Muscle of back (tissue), 11 donors: Measurements from ENCODE around the gene PIGT. TPM values are rescaled to one million over a fixed set of nuclear protein-coding genes. Genes with fewer than 3 reads are reported as not detected.

Experiments used
- DNase-seq, 3 donors: peaks; one replicate each; pipeline versions ENCODE4 v3.0.0 to v3.0.0-alpha.2; 2013
- polyA plus RNA-seq, 10 donors: library from polyadenylated mRNA; unstranded; fragments of 120-200 nt; gene quantifications; one replicate each; pipeline ENCODE4 v1.2.1, GENCODE V29; 2013; ENCODE audit not compliant: insufficient read length in 10 of 10

Gene PIGT
- polyA plus RNA-seq, 10 donors = 61.2 to 79.5 (median 71.6) TPM

DNA sequence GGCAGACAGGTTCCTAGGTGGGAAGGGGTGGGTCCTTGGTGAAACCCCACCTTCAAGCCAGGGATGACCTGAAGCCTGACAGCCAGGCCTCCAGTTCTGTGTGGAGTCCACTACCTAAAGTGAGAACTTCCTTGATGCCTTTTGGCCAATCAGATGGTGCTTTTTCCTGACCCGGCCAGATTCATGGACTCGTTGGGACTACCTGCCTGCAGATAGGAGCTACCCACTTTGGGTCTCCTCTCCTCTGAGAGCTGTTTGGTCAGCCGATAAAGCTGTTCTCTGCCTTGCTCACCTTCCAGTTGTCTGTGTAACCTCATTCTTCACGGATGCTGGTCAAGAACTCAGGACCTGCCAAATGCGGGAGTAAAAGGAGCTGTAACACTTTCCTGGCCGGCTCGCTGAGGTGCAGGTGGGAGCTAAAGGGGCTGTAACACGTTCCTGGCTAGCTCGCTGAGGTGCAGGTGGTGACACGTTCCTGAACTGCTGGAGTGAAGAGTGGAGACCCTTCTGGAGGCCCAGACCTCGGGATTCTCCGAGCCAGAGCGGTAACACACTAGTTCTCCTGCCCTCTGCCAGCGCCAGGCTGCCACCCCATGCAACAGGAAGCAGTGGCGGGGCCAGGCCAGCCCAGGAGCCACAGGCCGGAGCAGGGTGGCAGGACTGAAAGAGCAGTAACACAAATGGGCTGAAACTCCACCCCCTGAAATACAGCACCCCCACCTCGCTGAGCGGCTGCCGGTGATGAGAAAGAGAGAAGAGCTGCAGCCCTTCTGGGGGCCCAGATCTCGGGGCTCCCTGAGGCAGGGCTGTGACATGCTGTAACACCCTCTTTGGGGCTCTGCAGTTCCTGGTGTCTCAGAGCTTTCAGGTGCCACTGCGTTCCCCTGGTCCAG lies 21.5 kb upstream of the PIGT start:
- no peak for DNase-seq

DNA sequence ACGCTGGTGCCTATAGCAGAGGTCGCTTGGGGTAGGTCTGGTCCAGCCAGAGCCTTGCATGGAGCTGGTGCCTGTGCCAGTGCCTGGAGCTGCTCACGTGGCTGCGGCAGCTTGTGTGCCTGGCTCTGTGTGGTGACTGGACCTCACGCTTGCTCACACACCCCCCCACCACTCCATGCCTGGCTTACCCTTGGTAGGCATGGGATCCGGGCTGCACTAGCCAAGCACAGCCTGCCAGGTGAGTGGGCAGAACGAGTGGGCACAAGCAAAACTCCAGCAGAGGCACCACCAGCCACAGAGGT lies 20.9 kb upstream of the PIGT start:
- DNase-seq = no peak

DNA sequence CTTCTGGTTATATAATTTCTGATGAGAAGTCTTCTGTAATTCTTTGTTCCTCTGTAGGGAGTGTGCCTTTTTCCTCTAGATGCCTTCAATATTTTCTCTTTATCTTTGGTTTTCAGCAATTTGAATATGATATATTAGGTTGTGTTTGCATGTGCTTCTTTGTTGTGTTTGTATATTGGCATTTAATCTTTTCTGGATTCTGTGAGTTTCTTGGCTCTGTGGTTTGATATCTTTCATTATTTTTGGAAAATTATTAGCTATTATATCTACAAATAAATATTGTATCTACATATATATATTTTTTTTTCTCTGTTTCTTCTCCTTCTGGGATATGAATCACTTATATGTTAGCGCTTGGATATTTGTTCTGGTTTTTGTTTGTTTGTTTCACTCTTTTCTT lies 16.9 kb upstream of the PIGT start:
- DNase-seq = no peak

DNA sequence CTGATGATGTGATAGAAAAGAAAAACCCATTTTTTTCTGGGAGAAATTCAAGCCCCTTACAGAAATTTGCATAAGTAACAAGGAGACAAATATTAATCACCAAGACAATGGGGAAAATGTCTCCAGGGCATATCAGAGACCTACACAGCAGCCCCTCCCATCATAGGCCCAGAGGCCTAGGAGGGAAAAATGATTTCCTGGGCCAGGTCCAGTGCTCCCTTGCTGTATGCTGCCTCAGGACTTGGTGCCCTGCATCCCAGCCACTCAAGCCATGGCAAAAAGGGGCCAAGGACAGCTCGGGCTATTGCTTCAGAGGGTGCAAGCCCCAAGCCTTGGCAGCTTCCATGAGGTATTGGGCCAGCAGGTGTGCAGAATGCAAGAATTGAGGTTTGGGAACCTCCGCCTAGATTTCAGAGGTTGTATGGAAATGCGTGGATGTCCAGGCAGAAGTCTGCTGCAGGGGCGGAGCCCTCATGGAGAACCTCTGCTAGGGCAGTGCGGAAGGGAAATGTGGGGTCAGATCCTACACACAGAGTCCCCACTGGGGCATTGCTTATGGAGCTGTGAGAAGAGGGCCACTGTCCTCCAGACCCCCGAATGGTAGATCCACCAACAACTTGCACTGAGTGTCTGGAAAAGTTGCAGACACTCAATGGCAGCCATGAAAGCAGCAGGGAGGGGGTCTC lies 15.5 kb upstream of the PIGT start:
- DNase-seq = no peak

DNA sequence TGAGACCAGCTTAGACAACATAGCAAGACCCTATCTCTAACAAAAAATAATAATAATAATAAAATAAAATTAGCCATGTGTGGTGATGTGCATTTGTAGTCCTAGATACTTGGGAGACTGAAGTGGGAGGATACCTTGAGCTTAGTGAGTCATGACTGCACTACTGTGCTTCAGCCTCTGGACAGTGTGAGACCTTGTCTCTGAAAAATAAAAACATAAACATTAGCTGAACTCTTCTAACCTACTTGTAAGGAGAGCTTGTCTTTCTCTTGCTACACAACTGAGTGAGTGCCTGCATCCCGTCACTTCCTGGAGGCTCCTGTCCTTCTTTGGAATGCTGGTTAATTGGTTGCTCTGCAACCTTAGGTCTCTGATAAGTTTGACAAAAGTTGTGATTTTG lies 13.0 kb upstream of the PIGT start:
- DNase-seq = no peak

DNA sequence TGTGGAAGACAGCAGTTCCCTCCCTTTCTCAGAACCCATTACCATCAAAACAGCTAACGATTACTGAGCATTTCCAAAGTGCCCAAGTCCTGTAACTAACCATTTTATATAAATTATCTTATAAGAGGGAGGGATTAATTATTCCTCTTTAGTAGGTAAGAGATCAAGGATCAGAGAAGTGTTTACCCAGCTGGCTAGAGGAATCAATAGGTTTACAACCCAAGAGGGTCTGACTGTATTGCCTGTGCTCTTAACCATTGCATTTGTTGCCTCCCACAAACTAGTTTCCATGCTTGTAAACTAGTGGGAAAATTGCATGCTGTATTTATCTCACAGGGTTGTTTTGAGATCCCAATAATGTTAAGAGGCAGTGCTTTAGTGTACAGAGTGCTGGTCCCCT lies 11.5 kb upstream of the PIGT start:
- no peak for DNase-seq

DNA sequence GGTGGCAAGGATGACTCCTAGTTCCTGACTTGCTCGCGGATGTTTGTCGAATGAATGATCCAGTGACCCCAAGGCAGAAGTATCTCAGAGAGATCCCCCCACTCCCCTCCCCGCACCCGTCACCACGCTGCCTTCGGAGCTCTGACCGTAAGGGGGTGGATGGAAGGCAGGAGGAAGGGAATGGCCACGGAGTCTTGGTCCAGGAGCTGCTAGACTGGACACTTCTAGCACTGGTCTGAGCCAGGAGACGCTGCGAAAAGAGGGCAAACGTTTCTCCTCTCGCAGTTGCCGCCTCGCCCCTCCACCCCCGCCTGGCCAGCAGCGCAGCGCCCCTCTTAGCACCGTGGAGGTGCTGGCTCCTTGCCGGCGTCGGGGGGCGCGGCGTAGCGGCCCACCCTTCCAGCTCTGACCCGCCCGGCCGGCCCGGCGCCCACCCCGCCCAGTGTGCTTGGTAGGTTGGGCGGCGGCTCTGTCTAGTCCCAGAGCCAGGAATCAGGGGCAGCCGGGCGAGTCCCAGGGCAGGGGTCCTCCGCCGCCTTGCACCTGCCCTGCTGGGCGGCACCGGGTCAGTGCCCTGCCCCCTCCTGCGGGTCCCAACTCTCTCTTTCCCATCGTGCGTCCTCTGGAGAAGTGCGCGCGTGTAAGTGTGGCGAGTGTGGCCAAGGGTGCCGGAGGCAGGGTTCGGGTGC lies 10.2 kb upstream of the PIGT start:
- DNase-seq = peak in 1 of 3 donors; percentile 36

DNA sequence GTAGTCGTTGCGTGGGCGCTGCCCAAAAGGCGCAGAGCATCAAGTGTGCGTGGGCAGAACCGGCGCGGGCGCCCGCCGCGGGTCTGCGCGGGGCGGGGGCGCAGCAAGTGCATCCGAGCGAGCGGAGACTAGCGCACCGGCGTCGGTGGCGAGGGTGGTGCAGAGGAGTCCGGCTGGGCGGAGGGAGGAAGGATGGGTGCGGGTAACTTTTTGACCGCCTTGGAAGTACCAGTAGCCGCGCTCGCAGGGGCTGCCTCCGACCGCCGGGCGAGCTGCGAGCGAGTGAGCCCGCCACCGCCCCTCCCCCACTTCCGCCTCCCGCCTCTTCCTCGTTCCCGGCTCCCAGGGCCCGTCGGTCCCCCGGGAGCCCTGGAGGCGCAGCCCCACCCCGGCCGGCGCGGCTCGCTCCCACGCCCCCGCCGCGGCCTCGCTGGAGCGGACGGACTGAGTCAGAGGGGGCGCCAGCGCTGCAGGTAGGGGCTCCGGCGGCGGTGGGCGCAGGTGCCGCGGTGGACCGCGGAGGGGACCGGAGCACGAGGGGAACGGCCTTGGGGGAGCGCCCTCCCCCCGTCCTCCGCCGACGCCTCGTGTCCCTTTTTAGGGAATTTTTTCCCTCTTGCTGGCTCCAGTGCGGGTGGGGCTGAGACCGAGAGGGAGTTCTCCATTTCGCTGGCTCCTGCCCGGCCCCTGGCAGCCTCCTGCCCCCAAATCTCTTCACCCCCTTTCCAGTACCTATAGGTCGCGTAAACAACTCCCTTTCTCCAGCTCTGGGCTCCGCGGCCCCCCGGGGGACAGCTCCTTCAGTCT lies 9.5 kb upstream of the PIGT start:
- DNase-seq = peak in 1 of 3 donors; percentile 61

DNA sequence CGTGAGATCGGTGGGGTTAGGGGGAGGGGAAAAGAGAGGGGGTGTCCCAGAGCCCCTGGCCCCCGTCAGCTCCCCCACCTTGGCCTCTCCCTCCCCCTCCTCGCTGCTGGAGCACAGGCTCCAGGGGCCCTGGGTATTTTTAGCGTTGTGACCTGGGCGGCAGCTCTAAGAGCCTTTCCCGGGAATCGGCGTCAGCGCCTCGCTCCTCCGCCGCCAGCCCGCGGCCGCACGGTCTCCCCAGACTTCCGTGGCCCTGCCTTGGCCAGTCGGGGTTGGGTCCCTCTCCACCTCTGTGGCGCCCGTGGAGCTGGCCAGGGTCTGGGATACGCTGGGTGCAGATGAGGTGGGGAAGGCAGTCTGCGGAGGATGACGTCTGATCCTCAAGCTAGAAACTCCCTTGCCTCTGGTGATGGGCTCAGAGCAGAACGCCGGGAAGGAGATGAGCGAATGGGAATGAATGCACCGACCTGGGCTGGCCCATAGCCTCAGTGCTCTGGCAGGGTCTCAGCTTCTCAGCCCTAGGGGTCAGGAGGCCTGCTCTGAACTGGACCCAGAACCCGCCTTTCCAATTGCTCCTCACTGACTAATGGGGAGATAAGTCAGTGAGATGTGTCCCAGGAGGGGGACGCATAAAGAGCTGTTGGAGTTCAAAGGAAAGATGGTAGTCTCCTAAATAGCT lies 8.7 kb upstream of the PIGT start:
- DNase-seq = peak in 1 of 3 donors; percentile 49

DNA sequence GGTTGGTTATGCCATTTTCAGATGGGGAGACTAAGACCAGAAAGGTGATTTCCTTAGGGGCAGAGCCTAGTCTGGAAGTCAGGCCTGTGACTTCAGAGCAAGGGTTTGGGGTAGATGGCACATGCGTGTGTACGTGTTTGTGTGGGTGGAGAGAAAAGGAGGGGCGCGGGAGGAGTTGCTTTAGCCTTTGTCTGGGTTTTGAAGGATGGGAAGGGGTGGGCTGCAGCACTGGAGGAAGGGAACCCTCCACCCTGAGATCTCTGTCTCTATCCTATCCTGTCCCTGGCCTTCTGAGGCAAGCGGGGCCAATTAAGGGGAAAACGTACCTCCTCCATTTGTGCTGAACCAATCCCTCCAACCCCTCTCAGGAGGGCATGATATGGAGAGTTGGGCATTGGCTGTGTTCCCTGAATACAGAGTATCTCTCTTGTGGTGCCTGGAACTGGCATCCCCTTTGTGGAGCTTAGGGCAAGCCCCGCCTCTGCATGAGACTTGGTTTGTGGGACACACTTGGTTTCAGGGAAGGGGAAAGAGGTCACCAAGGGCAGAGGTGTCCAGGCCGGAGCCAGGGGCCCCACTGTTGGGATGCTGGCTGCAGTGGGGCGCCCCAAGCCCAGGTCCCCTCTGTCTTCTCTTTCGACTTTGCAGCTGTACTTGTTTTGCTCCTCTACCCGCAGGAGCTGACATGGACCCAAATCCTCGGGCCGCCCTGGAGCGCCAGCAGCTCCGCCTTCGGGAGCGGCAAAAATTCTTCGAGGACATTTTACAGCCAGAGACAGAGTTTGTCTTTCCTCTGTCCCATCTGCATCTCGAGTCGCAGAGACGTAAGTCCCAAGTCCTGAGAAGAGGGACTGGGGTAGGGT lies 7.9 kb upstream of the PIGT start, which contains the start of gene DBNDD2:
TSS of gene DBNDD2 (plus strand) at position 507 of the 863 bp plus-strand sequence. CDS start at position 686, 179 bp downstream.
- no peak for DNase-seq

DNA sequence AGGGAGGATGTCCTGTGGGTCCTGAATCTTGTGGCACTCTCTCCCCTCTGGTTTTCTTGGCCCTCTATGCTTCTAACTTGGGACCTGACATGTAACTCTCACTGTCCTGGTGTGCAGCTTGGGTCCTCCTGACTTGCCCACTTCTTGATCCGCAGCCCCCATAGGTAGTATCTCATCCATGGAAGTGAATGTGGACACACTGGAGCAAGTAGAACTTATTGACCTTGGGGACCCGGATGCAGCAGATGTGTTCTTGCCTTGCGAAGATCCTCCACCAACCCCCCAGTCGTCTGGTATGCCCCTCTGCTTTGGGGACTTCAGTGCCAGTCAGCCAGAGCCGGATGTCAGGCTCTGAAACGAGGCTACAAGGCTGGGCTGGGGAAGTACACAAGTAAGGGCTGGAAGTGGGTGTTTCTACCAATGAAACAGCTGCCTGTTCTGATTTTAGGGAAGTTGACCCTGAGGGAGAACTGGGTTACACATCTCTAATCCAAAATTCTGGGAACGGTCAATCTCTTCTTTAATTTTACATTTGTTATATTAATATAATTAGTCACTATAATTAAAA lies 7.2 kb upstream of the PIGT start:
- no peak for DNase-seq

DNA sequence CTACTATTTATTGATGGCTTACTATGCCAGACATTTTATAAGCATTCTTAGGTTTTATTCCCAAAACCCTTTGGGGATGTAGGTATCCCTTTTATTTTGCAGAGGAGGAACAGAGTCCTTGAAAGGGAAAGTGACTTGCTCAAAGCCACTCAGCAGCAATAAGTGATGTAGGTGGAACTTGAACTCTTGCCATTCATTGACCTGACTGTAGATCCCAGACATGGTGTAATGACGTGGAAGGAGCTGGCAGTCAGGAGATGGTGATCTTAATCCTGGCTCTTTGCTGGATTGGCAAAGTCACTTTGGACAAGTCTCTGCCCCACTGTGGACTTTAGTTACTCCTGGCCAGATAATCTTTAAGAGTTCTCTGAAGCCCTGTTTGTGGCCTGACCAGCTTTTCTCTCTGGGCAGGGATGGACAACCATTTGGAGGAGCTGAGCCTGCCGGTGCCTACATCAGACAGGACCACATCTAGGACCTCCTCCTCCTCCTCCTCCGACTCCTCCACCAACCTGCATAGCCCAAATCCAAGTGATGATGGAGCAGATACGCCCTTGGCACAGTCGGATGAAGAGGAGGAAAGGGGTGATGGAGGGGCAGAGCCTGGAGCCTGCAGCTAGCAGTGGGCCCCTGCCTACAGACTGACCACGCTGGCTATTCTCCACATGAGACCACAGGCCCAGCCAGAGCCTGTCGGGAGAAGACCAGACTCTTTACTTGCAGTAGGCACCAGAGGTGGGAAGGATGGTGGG lies 6.2 kb upstream of the PIGT start:
- no peak for DNase-seq

DNA sequence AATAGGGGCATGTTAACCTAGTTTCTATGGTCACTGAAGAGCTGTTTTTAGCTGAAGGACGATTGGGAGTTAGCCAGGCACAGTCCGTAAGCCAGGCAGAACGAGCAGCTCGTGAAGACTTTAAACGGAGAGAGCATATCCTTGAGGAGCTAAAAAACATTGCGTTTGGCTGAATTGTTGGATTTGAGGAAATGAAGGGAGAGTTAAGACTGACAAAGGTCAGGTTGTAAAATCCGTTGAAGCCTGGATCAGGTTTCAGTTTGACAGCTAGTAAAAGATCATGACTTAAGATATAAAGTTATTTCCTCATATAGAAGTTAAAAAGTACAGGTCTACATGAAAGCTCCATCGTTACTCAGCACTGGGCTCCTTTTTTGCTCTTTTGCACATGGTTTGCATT lies 5.1 kb upstream of the PIGT start:
- no peak for DNase-seq

DNA sequence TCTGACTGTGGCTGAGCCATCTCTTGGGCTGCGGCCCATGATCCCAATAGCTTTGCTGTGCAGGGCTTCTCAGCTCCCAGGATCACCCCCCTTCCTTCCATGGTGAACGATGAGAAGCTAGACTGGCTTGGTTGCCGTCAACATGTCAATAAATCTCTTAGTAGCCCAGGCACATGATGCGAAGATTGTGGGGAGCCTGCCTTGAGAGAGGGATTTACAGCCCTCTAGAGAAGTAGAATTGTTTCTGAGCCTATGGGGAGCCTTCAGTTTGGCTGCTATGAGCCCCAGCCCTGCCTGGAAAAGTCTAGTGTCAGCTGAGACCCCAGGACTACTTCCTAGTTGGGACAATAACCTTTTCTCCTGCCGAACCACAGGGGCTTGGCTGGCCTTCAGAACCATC lies 3.3 kb upstream of the PIGT start:
- DNase-seq = no peak

DNA sequence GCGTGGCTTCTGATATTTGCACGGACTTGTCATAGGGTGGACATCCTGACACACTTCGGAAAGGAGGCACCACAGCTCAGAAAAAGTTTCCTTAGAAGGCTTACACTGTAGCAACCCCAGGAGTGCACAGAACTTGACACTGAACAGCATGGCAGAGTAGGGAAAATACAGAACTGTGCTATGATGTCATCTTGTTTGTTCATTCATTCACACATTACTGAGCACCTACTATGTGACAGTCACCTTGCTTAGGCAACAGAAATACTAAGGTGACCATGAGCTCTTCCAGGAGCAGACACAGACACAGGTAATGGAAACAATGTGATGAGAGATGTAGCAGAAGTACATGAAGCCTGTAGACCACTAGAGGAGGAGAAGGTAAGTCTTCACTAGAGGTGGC lies 2.5 kb upstream of the PIGT start:
- DNase-seq = no peak

DNA sequence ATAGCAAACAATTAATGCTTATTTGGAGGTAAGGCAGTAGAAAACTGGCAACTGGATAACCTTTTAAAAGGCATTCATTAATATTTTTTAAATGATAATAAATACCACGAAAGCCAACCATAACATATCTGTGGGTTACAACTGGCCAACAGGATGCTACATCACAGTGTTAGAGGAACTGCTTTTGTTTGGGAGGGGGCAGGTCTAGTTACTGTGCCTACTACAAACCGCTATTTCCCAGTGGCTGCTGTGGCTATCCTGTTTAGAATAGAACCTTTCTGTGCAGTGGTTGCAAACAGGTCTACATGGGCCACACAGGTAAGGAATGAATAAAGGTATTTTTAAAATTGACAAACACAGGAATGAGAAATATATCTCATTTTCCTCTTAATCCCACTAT lies 976 bp downstream of the PIGT start:
- no peak for DNase-seq

DNA sequence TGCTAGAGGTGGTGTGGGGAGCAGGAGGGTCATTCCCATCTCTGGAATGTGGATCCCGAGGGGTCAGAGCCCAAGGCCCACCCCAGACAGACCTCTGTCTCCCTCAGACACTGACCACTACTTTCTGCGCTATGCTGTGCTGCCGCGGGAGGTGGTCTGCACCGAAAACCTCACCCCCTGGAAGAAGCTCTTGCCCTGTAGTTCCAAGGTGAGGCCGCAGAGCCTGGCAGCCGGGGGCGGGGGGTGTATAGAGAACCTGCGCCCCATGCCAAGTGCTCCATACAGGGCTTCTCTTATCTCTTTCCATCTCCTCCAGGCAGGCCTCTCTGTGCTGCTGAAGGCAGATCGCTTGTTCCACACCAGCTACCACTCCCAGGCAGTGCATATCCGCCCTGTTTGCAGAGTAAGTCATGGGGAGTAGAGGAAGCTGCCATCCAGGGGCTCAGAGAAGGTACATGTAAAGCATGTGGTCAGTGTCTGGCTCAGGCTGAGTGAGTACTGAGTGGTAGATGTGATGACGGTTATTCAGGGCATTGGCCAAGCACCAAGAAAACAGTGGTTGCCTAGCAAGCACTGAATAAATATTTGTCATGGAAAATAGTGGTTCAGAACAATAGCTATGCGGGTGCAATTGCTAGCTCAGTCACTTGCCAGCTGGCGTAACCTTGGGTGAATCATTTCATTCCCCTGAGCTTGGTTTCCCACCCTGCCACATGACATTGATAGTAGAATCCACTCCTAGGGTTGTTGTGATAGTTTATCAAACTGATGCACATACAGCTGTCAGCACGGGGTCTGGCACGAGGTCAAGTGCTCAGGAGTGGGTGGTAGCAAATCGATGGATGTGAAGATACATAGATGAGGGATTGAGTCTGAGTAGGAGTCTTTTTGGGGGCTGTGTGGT lies 3.5 kb downstream of the PIGT start:
- peak in 1 of 3 donors; percentile 60 for DNase-seq

DNA sequence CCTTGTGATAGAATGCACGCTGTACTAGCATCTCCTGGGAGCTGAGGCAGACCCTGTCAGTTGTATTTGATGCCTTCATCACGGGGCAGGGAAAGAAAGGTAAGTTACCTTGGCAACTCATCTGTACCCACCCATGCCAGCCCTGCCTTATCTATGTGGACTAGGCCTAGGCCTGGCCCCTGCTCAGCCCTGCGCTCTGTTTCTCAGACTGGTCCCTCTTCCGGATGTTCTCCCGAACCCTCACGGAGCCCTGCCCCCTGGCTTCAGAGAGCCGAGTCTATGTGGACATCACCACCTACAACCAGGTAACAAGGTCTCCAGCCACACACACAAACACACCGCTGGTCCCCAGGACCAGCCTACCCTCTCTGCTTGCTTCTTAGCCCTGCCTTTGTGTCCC lies 4.2 kb downstream of the PIGT start:
- DNase-seq = no peak
